Measurements from ENCODE around the gene INSRR. TPM values are rescaled to one million over a fixed set of nuclear protein-coding genes. Genes with fewer than 3 reads are reported as not detected.

INSRR gene
- total RNA-seq, 1 donor from 2014 or later, result not detected

- Mint-ChIP-seq H3K27me3 (peaks cover 62% of the 10 kb centered on the region), H3K27ac (no peak overlapping the region)
Measured at GRCh38 chr1:156813750-156814570, 45.0 kb downstream of the INSRR start.

GRCh38 chr1:156813298-156813697 lies 45.6 kb downstream of the INSRR start:
- H3K9me3 Mint-ChIP-seq (ENCODE audit: low read depth), result no peaks in the 10 kb centered on the region
- H3K4me1 Mint-ChIP-seq (ENCODE audit: low read depth), result peaks cover 4% of the 10 kb centered on the region
- no peaks in the 10 kb centered on the region for H3K36me3 Mint-ChIP-seq (ENCODE audit: insufficient read depth)
- no peak for DNase-seq (ENCODE audit: low spot score, unreplicated experiment)
- H3K27ac Mint-ChIP-seq, result no peak overlapping the region
- peaks cover 60% of the 10 kb centered on the region for H3K27me3 Mint-ChIP-seq
- TF ChIP-seq CTCF (IDR thresholded peaks at IDR 0.05; ENCODE audit: unreplicated experiment), result no peak
- H3K4me3 Mint-ChIP-seq (ENCODE audit: low read depth), result peak overlapping the region; percentile 60

More at GRCh38 chr1:156813750-156814570, 45.0 kb downstream of the INSRR start:
- peaks cover 4% of the 10 kb centered on the region for H3K4me1 Mint-ChIP-seq (ENCODE audit: low read depth)
- peak; percentile 66 for TF ChIP-seq CTCF (IDR thresholded peaks at IDR 0.05; ENCODE audit: unreplicated experiment)
- H3K9me3 Mint-ChIP-seq (ENCODE audit: low read depth), result no peaks in the 10 kb centered on the region
- DNase-seq (ENCODE audit: low spot score, unreplicated experiment), result peak; percentile 45
- H3K4me3 Mint-ChIP-seq (ENCODE audit: low read depth), result peak overlapping the region; percentile 60
- no peaks in the 10 kb centered on the region for H3K36me3 Mint-ChIP-seq (ENCODE audit: insufficient read depth)

- Mint-ChIP-seq H3K4me1 (ENCODE audit: low read depth) (peaks cover 4% of the 10 kb centered on the region), H3K4me3 (ENCODE audit: low read depth) (no peak overlapping the region)
- TF ChIP-seq CTCF (IDR thresholded peaks at IDR 0.05; ENCODE audit: unreplicated experiment), result no peak
Measured at GRCh38 chr1:156812293-156812990, 46.5 kb downstream of the INSRR start.

GRCh38 chr1:156811168-156811567 lies 47.7 kb downstream of the INSRR start:
- no peak overlapping the region for H3K27ac Mint-ChIP-seq
- no peaks in the 10 kb centered on the region for H3K36me3 Mint-ChIP-seq (ENCODE audit: insufficient read depth)
- no peaks in the 10 kb centered on the region for H3K9me3 Mint-ChIP-seq (ENCODE audit: low read depth)
- no peak overlapping the region for H3K4me3 Mint-ChIP-seq (ENCODE audit: low read depth)
- peaks cover 57% of the 10 kb centered on the region for H3K27me3 Mint-ChIP-seq
- H3K4me1 Mint-ChIP-seq (ENCODE audit: low read depth), result peaks cover 4% of the 10 kb centered on the region
- no peak for TF ChIP-seq CTCF (IDR thresholded peaks at IDR 0.05; ENCODE audit: unreplicated experiment)
- no peak for DNase-seq (ENCODE audit: low spot score, unreplicated experiment)

More at GRCh38 chr1:156812293-156812990, 46.5 kb downstream of the INSRR start:
- H3K27ac Mint-ChIP-seq, result no peak overlapping the region
- H3K27me3 Mint-ChIP-seq, result peaks cover 63% of the 10 kb centered on the region
- H3K9me3 Mint-ChIP-seq (ENCODE audit: low read depth), result no peaks in the 10 kb centered on the region
- no peaks in the 10 kb centered on the region for H3K36me3 Mint-ChIP-seq (ENCODE audit: insufficient read depth)
- DNase-seq (ENCODE audit: low spot score, unreplicated experiment), result no peak

GRCh38 chr1:156809711-156810366 lies 49.1 kb downstream of the INSRR start:
- peaks cover 2% of the 10 kb centered on the region for H3K4me1 Mint-ChIP-seq (ENCODE audit: low read depth)

More at GRCh38 chr1:156809711-156810366, 49.1 kb downstream of the INSRR start:
- H3K9me3 Mint-ChIP-seq (ENCODE audit: low read depth), result no peaks in the 10 kb centered on the region
- no peak overlapping the region for H3K4me3 Mint-ChIP-seq (ENCODE audit: low read depth)
- no peak for TF ChIP-seq CTCF (IDR thresholded peaks at IDR 0.05; ENCODE audit: unreplicated experiment)
- H3K27me3 Mint-ChIP-seq, result peaks cover 45% of the 10 kb centered on the region
- no peak overlapping the region for H3K27ac Mint-ChIP-seq
- no peaks in the 10 kb centered on the region for H3K36me3 Mint-ChIP-seq (ENCODE audit: insufficient read depth)
- DNase-seq (ENCODE audit: low spot score, unreplicated experiment), result no peak
